SU-DHL-6 (cell line): ENCODE results near the gene GPR143.

Source experiments
- H2AFZ ChIP-seq: fragments of 200-600 bp; sonication (generic); 2 replicates; pipeline ENCODE4 v1.6.1; 2014; ENCODE audit warnings: low read depth, mild to moderate bottlenecking, moderate library complexity, mixed read lengths, antibody characterized with exemption, low read length; ENCODE audit not compliant: severe bottlenecking
- H3F3A ChIP-seq: fragments of 200-600 bp; shearing (Covaris generic); 2 replicates; pipeline ENCODE4 v1.6.0; 2016; ENCODE audit warnings: antibody characterized with exemption, mild to moderate bottlenecking; ENCODE audit not compliant: insufficient read depth
- H3K27ac ChIP-seq: fragments of 200-600 bp; sonication (generic); 2 replicates; pipeline ENCODE4 v1.5.1; 2016; ENCODE audit warnings: low read depth, mild to moderate bottlenecking, low read length, moderate library complexity, mixed read lengths
- H3K27me3 ChIP-seq: fragments of 200-600 bp; sonication (generic), shearing (Covaris generic); 2 replicates; pipeline ENCODE4 v1.6.0; 2014; ENCODE audit warnings: mild to moderate bottlenecking, low read length
- H3K36me3 ChIP-seq: fragments of 200-600 bp; sonication (generic); 2 replicates; pipeline ENCODE4 v1.6.1; 2014; ENCODE audit warnings: mild to moderate bottlenecking, low read length, mixed read lengths
- H3K4me2 ChIP-seq: fragments of 300-600, 200-600 bp; shearing (Covaris generic), sonication (generic); 2 replicates; pipeline ENCODE4 v1.6.0; 2014; ENCODE audit warnings: low read length, low read depth, mild to moderate bottlenecking; ENCODE audit not compliant: poor library complexity, severe bottlenecking
- H3K4me3 ChIP-seq: fragments of 200-600 bp; sonication (generic); 2 replicates; pipeline ENCODE4 v1.5.1; 2014; ENCODE audit warnings: antibody characterized with exemption, low read length, mild to moderate bottlenecking, mixed read lengths; ENCODE audit not compliant: insufficient read depth, poor library complexity, severe bottlenecking
- H3K79me2 ChIP-seq: fragments of 200-600 bp; sonication (generic); 2 replicates; pipeline ENCODE4 v1.6.1; 2014; ENCODE audit warnings: mild to moderate bottlenecking, low read length, moderate library complexity; ENCODE audit not compliant: insufficient read depth
- H3K9ac ChIP-seq: fragments of 200-600 bp; sonication (generic); 2 replicates; pipeline ENCODE4 v1.7.0; 2014; ENCODE audit warnings: mild to moderate bottlenecking, low read length
- H3K9me2 ChIP-seq: fragments of 200-600 bp; sonication (generic); replicated peaks from 2 replicates; pipeline ENCODE4 v1.6.1; 2014; ENCODE audit warnings: low read length; ENCODE audit not compliant: insufficient read depth
- H3K9me3 ChIP-seq: fragments of 200-600 bp; sonication (generic); 2 replicates; pipeline ENCODE4 v1.6.1; 2014; ENCODE audit warnings: low read length, mixed read lengths; ENCODE audit not compliant: insufficient read depth
- H4K20me1 ChIP-seq: fragments of 200-600 bp; sonication (generic); 2 replicates; pipeline ENCODE4 v1.6.1; 2014; ENCODE audit warnings: low read depth, mild to moderate bottlenecking, antibody characterized with exemption, low read length, moderate library complexity, mixed read lengths
- CTCF ChIP-seq: fragments of 200-600 bp; sonication (generic); IDR thresholded peaks from one replicate; pipeline ENCODE4 v1.5.1; 2017; ENCODE audit warnings: antibody characterized with exemption, mild to moderate bottlenecking, low read length, moderate library complexity; ENCODE audit not compliant: insufficient read depth, poor library complexity, severe bottlenecking
- EZH2phosphoT487 ChIP-seq: fragments of 200-600 bp; sonication (generic), shearing (Covaris generic); conservative IDR thresholded peaks from 2 replicates; pipeline ENCODE4 v1.6.1; 2018; ENCODE audit warnings: mild to moderate bottlenecking, antibody characterized with exemption, low read length, moderate library complexity, mixed read lengths

GPR143 gene

GRCh38 chrX:9747644-9748043 lies 18.0 kb downstream of the GPR143 start:
- H3K4me2 ChIP-seq = no peak overlapping the region
- H2AFZ ChIP-seq = no peak overlapping the region
- H3K27me3 ChIP-seq = no peaks in the 10 kb centered on the region
- no peak overlapping the region for H3K4me3 ChIP-seq
- TF ChIP-seq CTCF = no peak
- TF ChIP-seq EZH2phosphoT487 = no peak
- H3K79me2 ChIP-seq = no peaks in the 10 kb centered on the region
- H3F3A ChIP-seq = no peaks in the 10 kb centered on the region
- H3K27ac ChIP-seq = no peak overlapping the region
- H3K36me3 ChIP-seq = no peaks in the 10 kb centered on the region
- H3K9me3 ChIP-seq = no peaks in the 10 kb centered on the region
- no peaks in the 10 kb centered on the region for H4K20me1 ChIP-seq
- H3K9ac ChIP-seq = no peak overlapping the region
- no peaks in the 10 kb centered on the region for H3K9me2 ChIP-seq

GRCh38 chrX:9746148-9746888 lies 19.3 kb downstream of the GPR143 start:
- Histone ChIP-seq H3F3A (no peaks in the 10 kb centered on the region), H2AFZ (no peak overlapping the region), H3K4me3 (no peak overlapping the region), H3K9ac (no peak overlapping the region), H4K20me1 (no peaks in the 10 kb centered on the region), H3K9me2 (no peaks in the 10 kb centered on the region), H3K36me3 (no peaks in the 10 kb centered on the region), H3K27ac (no peak overlapping the region), H3K4me2 (no peak overlapping the region), H3K79me2 (no peaks in the 10 kb centered on the region), H3K9me3 (no peaks in the 10 kb centered on the region), H3K27me3 (no peaks in the 10 kb centered on the region)
- TF ChIP-seq EZH2phosphoT487 (no peak), CTCF (no peak)

- H3K27ac ChIP-seq = no peak overlapping the region
- H4K20me1 ChIP-seq = no peaks in the 10 kb centered on the region
- no peak for TF ChIP-seq EZH2phosphoT487
- no peak for TF ChIP-seq CTCF
- H2AFZ ChIP-seq = no peak overlapping the region
- H3K79me2 ChIP-seq = no peaks in the 10 kb centered on the region
- H3K4me3 ChIP-seq = no peak overlapping the region
- H3K9ac ChIP-seq = no peak overlapping the region
- no peaks in the 10 kb centered on the region for H3K9me2 ChIP-seq
- H3K9me3 ChIP-seq = no peaks in the 10 kb centered on the region
- H3K27me3 ChIP-seq = no peaks in the 10 kb centered on the region
- no peaks in the 10 kb centered on the region for H3K36me3 ChIP-seq
- H3F3A ChIP-seq = no peaks in the 10 kb centered on the region
- no peak overlapping the region for H3K4me2 ChIP-seq
These were observed 20.1 kb downstream of the GPR143 start for GRCh38 chrX:9745417-9746115.
